RWPE1 (cell line): ENCODE results near the gene VEGFC.

Source experiments
- CTCF ChIA-PET: fragments of 350-600 bp; sonication (Branson Sonifier 250); formaldehyde crosslinking; extraction: SDS; loops from one replicate; lab custom pipeline; 2021; lab: Yijun Ruan, JAX
- POLR2A ChIA-PET: fragments of 400-600 bp; formaldehyde crosslinking; extraction: SDS; loops from one replicate; lab custom pipeline; 2020; ENCODE audit warnings: antibody characterized with exemption; ENCODE audit not compliant: low non-redundant PET; lab: Yijun Ruan, JAX
- DNase-seq: peaks from one replicate; pipeline ENCODE4 v3.0.0; 2012; ENCODE audit warnings: low spot score
- H3K27ac ChIP-seq: fragments of 450-650 bp; 2 replicates; pipeline ENCODE4 v1.5.1; 2017
- TF ChIP-seq, protein P1 (sequence below): fragments of 450-650 bp; conservative IDR thresholded peaks from 2 replicates; pipeline ENCODE4 v1.5.1; 2017; ENCODE audit warnings: low read depth, mild to moderate bottlenecking

Gene VEGFC

DNA sequence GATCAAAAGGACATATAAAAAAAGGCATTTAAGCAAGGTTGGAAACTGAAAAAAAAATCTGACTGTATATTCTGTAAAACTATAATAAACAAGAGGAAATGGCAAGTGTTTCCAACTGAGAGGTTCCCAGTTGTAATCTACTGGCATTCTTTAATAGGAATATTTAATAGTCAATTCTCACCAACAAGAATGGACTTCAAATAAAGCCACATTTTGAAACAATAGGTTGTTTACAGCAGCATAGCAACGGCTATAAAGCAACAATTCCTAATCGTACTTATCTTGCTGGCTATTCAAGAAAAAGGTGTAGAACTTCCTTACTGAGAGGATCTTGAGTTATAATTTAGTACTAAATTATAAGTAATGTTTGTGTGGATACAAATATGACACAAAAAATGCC is 75.5 kb downstream of the VEGFC start:
- DNase-seq: no peak
- ChIA-PET POLR2A (no interaction called here), CTCF (no interaction called here)
- TF ChIP-seq, protein P1, sequence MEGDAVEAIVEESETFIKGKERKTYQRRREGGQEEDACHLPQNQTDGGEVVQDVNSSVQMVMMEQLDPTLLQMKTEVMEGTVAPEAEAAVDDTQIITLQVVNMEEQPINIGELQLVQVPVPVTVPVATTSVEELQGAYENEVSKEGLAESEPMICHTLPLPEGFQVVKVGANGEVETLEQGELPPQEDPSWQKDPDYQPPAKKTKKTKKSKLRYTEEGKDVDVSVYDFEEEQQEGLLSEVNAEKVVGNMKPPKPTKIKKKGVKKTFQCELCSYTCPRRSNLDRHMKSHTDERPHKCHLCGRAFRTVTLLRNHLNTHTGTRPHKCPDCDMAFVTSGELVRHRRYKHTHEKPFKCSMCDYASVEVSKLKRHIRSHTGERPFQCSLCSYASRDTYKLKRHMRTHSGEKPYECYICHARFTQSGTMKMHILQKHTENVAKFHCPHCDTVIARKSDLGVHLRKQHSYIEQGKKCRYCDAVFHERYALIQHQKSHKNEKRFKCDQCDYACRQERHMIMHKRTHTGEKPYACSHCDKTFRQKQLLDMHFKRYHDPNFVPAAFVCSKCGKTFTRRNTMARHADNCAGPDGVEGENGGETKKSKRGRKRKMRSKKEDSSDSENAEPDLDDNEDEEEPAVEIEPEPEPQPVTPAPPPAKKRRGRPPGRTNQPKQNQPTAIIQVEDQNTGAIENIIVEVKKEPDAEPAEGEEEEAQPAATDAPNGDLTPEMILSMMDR: no peak
- H3K27ac ChIP-seq: no peak overlapping the region

DNA sequence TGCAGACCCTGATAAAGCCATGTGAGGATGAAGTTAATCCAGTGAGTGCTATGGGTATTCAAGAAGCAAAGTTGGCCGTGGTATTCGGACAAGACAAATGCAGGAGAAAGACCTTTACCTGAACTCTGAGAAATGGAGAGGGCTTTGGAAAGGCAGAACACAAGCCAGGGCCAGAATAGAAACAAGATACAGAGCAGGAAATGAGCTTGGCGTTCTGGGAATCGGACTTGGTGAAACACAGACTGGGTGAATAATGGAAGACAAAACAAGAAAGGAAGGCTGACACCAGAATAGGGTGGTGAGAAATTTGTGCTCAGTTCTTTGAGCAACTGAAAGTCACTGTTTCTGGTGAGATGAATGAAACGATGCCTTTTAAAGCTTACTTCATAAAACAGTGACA is 83.3 kb downstream of the VEGFC start:
- H3K27ac ChIP-seq: no peak overlapping the region
- TF ChIP-seq, protein P1: no peak
- ChIA-PET POLR2A (no interaction called here), CTCF (interaction anchor here (0.6 to 0.7 kb wide), 2 partner anchors 15 to 60 kb away, joined by 3 to 4 read pairs; no protein-coding TSS in a partner anchor)
- no peak for DNase-seq

DNA sequence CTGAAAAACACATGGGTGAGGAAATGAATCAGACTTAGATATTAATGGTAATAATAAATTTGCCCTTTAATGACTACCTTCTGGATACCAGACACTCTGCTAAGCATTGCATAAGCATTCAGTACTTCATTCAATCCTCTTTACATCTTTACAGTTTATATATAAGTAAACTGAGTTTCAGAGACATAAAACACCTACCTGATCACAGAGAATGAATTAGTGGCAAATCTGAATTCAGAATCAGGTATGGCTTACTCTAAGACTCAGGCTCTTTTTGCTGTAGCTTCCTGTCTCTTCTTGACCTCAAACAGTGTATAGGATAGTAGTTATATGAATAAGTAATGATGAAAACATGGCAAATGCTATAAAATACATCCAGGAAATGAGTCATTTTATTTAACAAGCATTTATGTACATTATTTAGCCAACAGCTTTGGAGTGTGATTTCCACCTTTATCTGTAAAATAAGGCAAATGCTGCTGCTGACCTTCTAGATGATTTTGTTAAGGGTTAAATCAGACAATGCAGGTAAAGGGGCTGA is 83.9 kb downstream of the VEGFC start:
- POLR2A ChIA-PET: no interaction called here
- TF ChIP-seq, protein P1: no peak
- CTCF ChIA-PET: interaction anchor here (0.6 kb wide), 1 partner anchor 16 kb away, joined by 3 read pairs; no protein-coding TSS in a partner anchor
- no peak for DNase-seq
- no peak overlapping the region for H3K27ac ChIP-seq

DNA sequence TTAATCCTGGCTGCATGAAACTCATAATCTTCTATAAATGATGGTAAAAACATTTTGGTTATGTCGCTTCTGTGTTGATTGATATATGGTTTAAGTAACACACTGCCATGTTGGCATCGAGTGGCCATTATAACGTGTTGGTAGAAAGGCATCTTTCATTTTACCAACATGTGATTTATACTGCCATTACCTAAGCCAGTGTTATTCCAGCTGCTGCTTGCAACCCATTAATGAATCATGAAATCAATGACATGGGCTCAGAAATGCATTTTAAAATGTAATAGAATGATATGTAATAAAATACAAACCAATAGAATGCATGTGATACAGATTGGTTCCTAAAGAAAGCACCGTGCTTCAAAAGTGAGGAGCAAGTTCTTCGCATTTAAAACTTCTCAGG is 102.0 kb downstream of the VEGFC start:
- TF ChIP-seq, protein P1: no peak
- ChIA-PET CTCF (no interaction called here), POLR2A (no interaction called here)
- no peak for DNase-seq
- H3K27ac ChIP-seq: no peak overlapping the region

DNA sequence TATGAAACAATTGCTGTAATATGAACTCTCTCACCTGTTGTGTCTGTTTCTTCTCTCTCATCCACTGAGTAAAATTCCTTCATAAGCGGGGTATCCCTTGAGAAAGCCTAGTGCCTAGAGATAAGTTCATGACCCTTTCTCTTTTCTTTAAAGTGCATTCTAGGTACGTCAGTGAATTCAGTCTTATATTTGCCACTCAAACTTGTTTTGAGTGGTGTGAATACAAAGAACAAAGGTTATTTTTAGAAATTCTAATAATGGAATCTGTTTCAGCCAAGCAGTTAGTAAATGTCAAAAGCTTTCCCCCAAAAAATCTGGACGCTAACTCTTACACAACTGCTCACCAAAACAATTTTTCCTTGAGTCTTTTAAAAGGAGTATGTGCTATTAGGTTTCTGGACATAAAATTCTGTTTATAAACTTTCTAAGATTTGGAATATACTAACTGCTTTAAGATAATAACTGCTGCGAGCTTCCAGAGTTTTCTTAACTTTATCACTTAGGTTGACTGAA is 112.0 kb downstream of the VEGFC start:
- ChIA-PET CTCF (no interaction called here), POLR2A (no interaction called here)
- H3K27ac ChIP-seq: no peak overlapping the region
- DNase-seq: no peak
- TF ChIP-seq, protein P1: no peak

DNA sequence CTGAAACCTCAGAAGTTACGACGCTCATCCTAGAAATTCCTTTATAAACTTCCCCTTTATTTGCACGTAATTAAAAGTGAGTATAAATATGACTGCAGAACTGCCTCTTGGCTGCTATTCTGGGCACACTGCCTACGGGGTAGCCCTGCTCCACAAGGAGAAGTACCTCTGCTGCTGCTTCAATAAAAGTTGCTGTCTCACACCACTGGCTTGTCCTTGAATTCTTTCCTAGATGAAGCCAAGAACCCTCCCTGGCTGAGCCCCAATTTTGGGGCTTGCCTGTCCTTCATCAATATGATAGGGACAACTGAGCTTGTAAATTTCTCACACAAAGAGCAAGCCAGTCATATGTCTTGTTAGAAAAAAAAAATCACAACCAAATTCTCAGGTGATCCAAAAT is 115.8 kb downstream of the VEGFC start:
- TF ChIP-seq, protein P1: no peak

More for the DNA sequence above, 115.8 kb downstream of the VEGFC start:
- CTCF ChIA-PET: no interaction called here
- no peak overlapping the region for H3K27ac ChIP-seq
- POLR2A ChIA-PET: no interaction called here
- no peak for DNase-seq
